HCT116 (cell line): Measurements from ENCODE around the gene TWIST2. TPM values are rescaled to one million over a fixed set of nuclear protein-coding genes. Genes with fewer than 3 reads are reported as not detected.
A peak's percentile ranks its signal among the peaks of the same experiment; 100 is the strongest.

Experiments used
- ATAC-seq: fragments of 200-7000 bp; cut with Tn5 transposase; 2 replicates; pipeline ENCODE4 v1.9.1; 2020; ENCODE audit warnings: mild to moderate bottlenecking, moderate library complexity
- BruUV-seq: library from RNA; stranded (reverse); fragments of 400-500 nt; replicated peaks from 2 replicates; lab custom pipeline; 2021; lab: Mats Ljungman, UMichigan
- CTCF ChIA-PET: fragments of 300-600 bp; sonication (Branson Sonifier 250); formaldehyde crosslinking; loops from one replicate; lab custom pipeline; 2021; ENCODE audit warnings: antibody characterized with exemption; lab: Charles Lee
- POLR2A ChIA-PET: fragments of 300-600, 350-600 bp; sonication (Branson Sonifier 250); formaldehyde crosslinking; loops from one replicate; lab custom pipeline; 2021; ENCODE audit warnings: antibody characterized with exemption; lab: Charles Lee
- RAD21 ChIA-PET, 2 experiments: fragments of 300-600 bp; sonication (Branson Sonifier 250); formaldehyde crosslinking; loops; one replicate each; lab custom pipeline; 2023; ENCODE audit warnings: low total read pairs in 2 of 2; ENCODE audit not compliant: uncharacterized antibody in 2 of 2, unreplicated experiment in 2 of 2, low non-redundant PET in 1 of 2; lab: Charles Lee
- DNase-seq: peaks from one replicate; pipeline ENCODE4 v3.0.0-alpha.2; 2010; ENCODE audit warnings: low read depth, low spot score
- H2AFZ ChIP-seq: fragments of 200-600 bp; shearing (Covaris generic), sonication (generic); 2 replicates; pipeline ENCODE4 v1.6.1; 2017; ENCODE audit warnings: low read depth, mixed run types, mixed read lengths, antibody characterized with exemption, low read length; ENCODE audit not compliant: poor library complexity, severe bottlenecking
- H3K27ac ChIP-seq: 2 replicates; pipeline ENCODE4 v1.5.1; 2012; ENCODE audit warnings: low read depth, low read length
- H3K27me3 ChIP-seq: fragments of 200-600 bp; sonication (generic); 2 replicates; pipeline ENCODE4 v1.6.1; 2016; ENCODE audit warnings: mixed run types, low read length, mixed read lengths; ENCODE audit not compliant: insufficient read depth
- H3K36me3 ChIP-seq, 2 experiments: fragments of 200-500 bp in 1 of 2; fragments of 200-600 bp in 1 of 2; sonication (Bioruptor generic) in 1 of 2; sonication (generic) in 1 of 2; 2 replicates each; pipeline versions ENCODE4 v1.5.1 to v1.6.1; 2014 to 2016; ENCODE audit warnings: low read length in 2 of 2, inconsistent platforms in 1 of 2, mixed read lengths in 1 of 2, mixed run types in 1 of 2; ENCODE audit not compliant: insufficient read depth in 2 of 2, control insufficient read depth in 1 of 2
- H3K4me1 ChIP-seq, 2 experiments: fragments of 200-600 bp in 1 of 2; sonication (generic) in 1 of 2; 2 replicates each; pipeline versions ENCODE4 v1.5.1 to v1.6.1; 2012 to 2017; ENCODE audit warnings: low read length in 2 of 2, inconsistent platforms in 1 of 2, mild to moderate bottlenecking in 1 of 2, mixed read lengths in 1 of 2, mixed run types in 1 of 2, moderate library complexity in 1 of 2; ENCODE audit not compliant: insufficient read depth in 2 of 2, control insufficient read depth in 1 of 2
- H3K4me2 ChIP-seq: fragments of 200-600 bp; sonication (generic); 2 replicates; pipeline ENCODE4 v1.6.1; 2017; ENCODE audit warnings: mixed run types, low read length, mixed read lengths
- H3K4me3 ChIP-seq, 2 experiments: fragments of 200-600 bp in 1 of 2; sonication (generic) in 1 of 2; replicated peaks in 1 of 2; 2 replicates each; pipeline ENCODE4 v1.5.1; 2011 to 2016; ENCODE audit warnings: low read length in 2 of 2, control low read depth in 1 of 2, low read depth in 1 of 2, mild to moderate bottlenecking in 1 of 2, mixed read lengths in 1 of 2, mixed run types in 1 of 2
- H3K79me2 ChIP-seq: fragments of 200-600 bp; sonication (generic); 2 replicates; pipeline ENCODE4 v1.6.1; 2017; ENCODE audit warnings: mild to moderate bottlenecking, mixed run types, low read length, moderate library complexity, mixed read lengths; ENCODE audit not compliant: insufficient read depth
- H3K9ac ChIP-seq: fragments of 200-600 bp; sonication (generic); 2 replicates; pipeline ENCODE4 v1.6.1; 2016; ENCODE audit warnings: low read length, mixed read lengths
- H3K9me2 ChIP-seq: fragments of 200-600 bp; sonication (generic), shearing (Covaris generic); 2 replicates; pipeline ENCODE4 v1.6.1; 2017; ENCODE audit warnings: mixed run types, mild to moderate bottlenecking, moderate library complexity; ENCODE audit not compliant: insufficient read depth
- H3K9me3 ChIP-seq, 2 experiments: fragments of 200-500 bp in 1 of 2; fragments of 200-600 bp in 1 of 2; sonication (Bioruptor generic) in 1 of 2; sonication (generic) in 1 of 2; 2 replicates each; pipeline ENCODE4 v1.6.1; 2014 to 2017; ENCODE audit warnings: low read length in 2 of 2, mixed read lengths in 2 of 2, inconsistent platforms in 1 of 2, low read depth in 1 of 2, mild to moderate bottlenecking in 1 of 2, mixed run types in 1 of 2, moderate library complexity in 1 of 2; ENCODE audit not compliant: control insufficient read depth in 1 of 2, insufficient read depth in 1 of 2
- H4K20me1 ChIP-seq: fragments of 200-600 bp; sonication (generic), shearing (Covaris generic); 2 replicates; pipeline ENCODE4 v1.6.1; 2017; ENCODE audit warnings: mixed run types, mild to moderate bottlenecking, moderate library complexity; ENCODE audit not compliant: insufficient read depth
- CBX3 ChIP-seq: IDR thresholded peaks from 2 replicates; pipeline ENCODE4 v1.6.1; 2012; ENCODE audit warnings: low read depth
- CEBPB ChIP-seq: IDR thresholded peaks from 2 replicates; pipeline ENCODE4 v1.6.1; 2012; ENCODE audit warnings: low read depth
- EGR1 ChIP-seq: IDR thresholded peaks from 2 replicates; pipeline ENCODE4 v1.6.1; 2012; ENCODE audit warnings: low read depth
- ELF1 ChIP-seq: IDR thresholded peaks from 2 replicates; pipeline ENCODE4 v1.6.1; 2012; ENCODE audit warnings: low read depth, borderline replicate concordance
- EZH2 ChIP-seq: fragments of 200-600 bp; sonication (generic); IDR thresholded peaks from 2 replicates; pipeline ENCODE4 v1.6.1; 2017; ENCODE audit warnings: antibody characterized with exemption, mixed run types
- FOSL1 ChIP-seq: IDR thresholded peaks from 2 replicates; pipeline ENCODE4 v1.6.1; 2012; ENCODE audit warnings: low read depth
- JUND ChIP-seq: IDR thresholded peaks from 2 replicates; pipeline ENCODE4 v1.6.1; 2012
- POLR2A ChIP-seq: IDR thresholded peaks from 2 replicates; pipeline ENCODE4 v1.7.0; 2011; ENCODE audit warnings: borderline replicate concordance; ENCODE audit not compliant: insufficient read depth, insufficient read length; ENCODE audit errors: extremely low read depth
- RAD21 ChIP-seq: IDR thresholded peaks from 2 replicates; pipeline ENCODE4 v1.6.1; 2012; ENCODE audit warnings: low read depth, mild to moderate bottlenecking
- SP1 ChIP-seq: IDR thresholded peaks from 2 replicates; pipeline ENCODE4 v1.6.1; 2012; ENCODE audit warnings: low read depth
- SRF ChIP-seq: IDR thresholded peaks from 2 replicates; pipeline ENCODE4 v1.6.1; 2012; ENCODE audit warnings: low read depth
- ZFX ChIP-seq: fragments of 450-650 bp; IDR thresholded peaks from 2 replicates; pipeline ENCODE4 v1.6.1; 2017
- ZNF274 ChIP-seq: fragments of 200-500 bp; sonication (Bioruptor generic); IDR thresholded peaks from 2 replicates; pipeline ENCODE4 v1.6.1; 2014; ENCODE audit warnings: mild to moderate bottlenecking, low read depth, low read length, inconsistent platforms
- intact Hi-C: fragments of 100-400 bp; cut with micrococcal nuclease; formaldehyde crosslinking; loops from 2 replicates; pipeline ENCODE4 v1.10.0; 2022
- total RNA-seq: library from RNA; stranded (reverse); gene quantifications from one replicate; pipeline ENCODE4 v1.2.1, GENCODE V29; 2021; ENCODE audit not compliant: unreplicated experiment
- TF ChIP-seq, protein P1 (sequence below), 3 experiments: fragments of 200-600 bp in 1 of 3; sonication (generic) in 1 of 3; IDR thresholded peaks in 2 of 3; conservative IDR thresholded peaks in 1 of 3; 2 replicates each; pipeline ENCODE4 v1.5.1; 2012 to 2017; ENCODE audit warnings: low read depth in 2 of 3, low read length in 2 of 3, antibody characterized with exemption in 1 of 3, borderline replicate concordance in 1 of 3, control low read depth in 1 of 3, mild to moderate bottlenecking in 1 of 3, mixed read lengths in 1 of 3, mixed run types in 1 of 3, moderate library complexity in 1 of 3; ENCODE audit not compliant: insufficient read depth in 1 of 3
- TF ChIP-seq, protein P2 (sequence below): IDR thresholded peaks from 2 replicates; pipeline ENCODE4 v1.6.1; 2012

The TWIST2 gene
- total RNA-seq, 1 experiment from 2014 or later = not detected

DNA sequence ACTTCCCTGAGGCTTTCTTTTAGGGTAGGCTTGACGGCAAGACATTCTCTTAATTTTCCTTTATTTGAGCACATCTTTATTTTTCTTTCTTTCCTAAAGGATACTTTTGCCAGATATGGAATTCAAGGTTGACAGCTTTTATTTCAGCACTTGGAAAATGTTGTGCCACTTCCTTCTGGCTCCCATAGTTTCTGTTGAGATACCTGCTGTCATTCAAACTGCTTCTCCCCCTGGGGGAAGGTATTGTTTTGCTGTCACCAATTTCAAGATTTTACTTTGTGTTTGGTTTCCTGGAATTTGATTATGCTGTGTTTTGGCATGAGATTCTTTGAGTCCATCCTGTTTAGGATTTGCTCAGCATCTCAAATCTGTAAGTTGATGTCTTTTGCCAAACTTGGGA is 39.1 kb upstream of the TWIST2 start:
- H3K27me3 ChIP-seq = no peaks in the 10 kb centered on the region
- no peak overlapping the region for H3K9ac ChIP-seq
- CTCF ChIA-PET = no interaction called here
- H2AFZ ChIP-seq = no peak overlapping the region
- RAD21 ChIA-PET = no interaction called here
- no peak for TF ChIP-seq POLR2A
- TF ChIP-seq CBX3 = peak; percentile 94; the same call in 1 of the 2 replicates
- TF ChIP-seq, protein P1, sequence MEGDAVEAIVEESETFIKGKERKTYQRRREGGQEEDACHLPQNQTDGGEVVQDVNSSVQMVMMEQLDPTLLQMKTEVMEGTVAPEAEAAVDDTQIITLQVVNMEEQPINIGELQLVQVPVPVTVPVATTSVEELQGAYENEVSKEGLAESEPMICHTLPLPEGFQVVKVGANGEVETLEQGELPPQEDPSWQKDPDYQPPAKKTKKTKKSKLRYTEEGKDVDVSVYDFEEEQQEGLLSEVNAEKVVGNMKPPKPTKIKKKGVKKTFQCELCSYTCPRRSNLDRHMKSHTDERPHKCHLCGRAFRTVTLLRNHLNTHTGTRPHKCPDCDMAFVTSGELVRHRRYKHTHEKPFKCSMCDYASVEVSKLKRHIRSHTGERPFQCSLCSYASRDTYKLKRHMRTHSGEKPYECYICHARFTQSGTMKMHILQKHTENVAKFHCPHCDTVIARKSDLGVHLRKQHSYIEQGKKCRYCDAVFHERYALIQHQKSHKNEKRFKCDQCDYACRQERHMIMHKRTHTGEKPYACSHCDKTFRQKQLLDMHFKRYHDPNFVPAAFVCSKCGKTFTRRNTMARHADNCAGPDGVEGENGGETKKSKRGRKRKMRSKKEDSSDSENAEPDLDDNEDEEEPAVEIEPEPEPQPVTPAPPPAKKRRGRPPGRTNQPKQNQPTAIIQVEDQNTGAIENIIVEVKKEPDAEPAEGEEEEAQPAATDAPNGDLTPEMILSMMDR (IDR thresholded peaks at IDR 0.05 in 2 of 3, conservative IDR thresholded peaks at IDR 0.05 in 1 of 3; ENCODE audit: borderline replicate concordance in 1 of 3, insufficient read depth in 1 of 3, low read depth in 2 of 3, low read length in 2 of 3) = no peak
- no peak; the same call in 1 of the 2 replicates for TF ChIP-seq CEBPB
- no peak for TF ChIP-seq JUND
- TF ChIP-seq SRF = 0 out of 2 replicates have a peak, but pooled peaks have one; percentile 12
- TF ChIP-seq RAD21 = no peak
- no peak for TF ChIP-seq SP1
- no peak for TF ChIP-seq ELF1
- TF ChIP-seq, protein P2, sequence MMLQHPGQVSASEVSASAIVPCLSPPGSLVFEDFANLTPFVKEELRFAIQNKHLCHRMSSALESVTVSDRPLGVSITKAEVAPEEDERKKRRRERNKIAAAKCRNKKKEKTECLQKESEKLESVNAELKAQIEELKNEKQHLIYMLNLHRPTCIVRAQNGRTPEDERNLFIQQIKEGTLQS = no peak
- TF ChIP-seq FOSL1 = no peak
- no peak for TF ChIP-seq EGR1
- no peak for TF ChIP-seq ZFX
- no peak for TF ChIP-seq ZNF274
- TF ChIP-seq EZH2 = no peak
- H3K4me2 ChIP-seq = no peak overlapping the region
- no peaks in the 10 kb centered on the region for H3K36me3 ChIP-seq
- intact Hi-C loops = no loop called here
- DNase-seq = no peak
- H3K9me3 ChIP-seq = peaks cover 5 to 14% of the 10 kb centered on the region in 2 experiments; a peak in 3 of 4 replicates
- no peaks in the 10 kb centered on the region for H3K79me2 ChIP-seq
- no peak overlapping the region for H3K4me3 ChIP-seq
- no peaks in the 10 kb centered on the region for H3K4me1 ChIP-seq
- no peak for ATAC-seq
- BruUV-seq = no TSS peak
- H4K20me1 ChIP-seq = no peaks in the 10 kb centered on the region
- H3K27ac ChIP-seq = no peak overlapping the region
- POLR2A ChIA-PET = no interaction called here
- no peaks in the 10 kb centered on the region for H3K9me2 ChIP-seq
